GM12891 (cell line): ENCODE data around the gene ARHGAP45.

Experiments
- POLR2A ChIP-seq: IDR thresholded peaks from 2 replicates; pipeline ENCODE4 v1.6.1; 2011; ENCODE audit warnings: low read depth, low read length, control low read depth
- POLR2AphosphoS5 ChIP-seq: IDR thresholded peaks from 2 replicates; pipeline ENCODE4 v1.6.1; 2011; ENCODE audit warnings: low read depth, low read length, control low read depth
- SPI1 ChIP-seq: IDR thresholded peaks from 2 replicates; pipeline ENCODE4 v1.6.1; 2011; ENCODE audit warnings: low read depth, low read length, control low read depth
- TAF1 ChIP-seq: IDR thresholded peaks from 2 replicates; pipeline ENCODE4 v1.6.1; 2011; ENCODE audit warnings: low read depth, low read length, control low read depth

- TF ChIP-seq POLR2A, result no peak
- no peak for TF ChIP-seq POLR2AphosphoS5
- no peak for TF ChIP-seq SPI1
- TF ChIP-seq TAF1, result no peak
Observed at GRCh38 chr19:1115646-1116420, 48.9 kb downstream of the ARHGAP45 start.
